Liver (tissue), 9 donors: Measurements from ENCODE around the gene PGGT1B. TPM values are rescaled to one million over a fixed set of nuclear protein-coding genes. Genes with fewer than 3 reads are reported as not detected.

ENCODE experiments used
- DNase-seq: peaks from one replicate; pipeline ENCODE4 v3.0.0-alpha.2; 2017; ENCODE audit warnings: low spot score
- H3K27ac ChIP-seq, 2 donors: one replicate each; pipeline ENCODE4 v1.7.0; 2013; ENCODE audit warnings: inconsistent platforms in 2 of 2, low read length in 2 of 2, control low read depth in 1 of 2, low read depth in 1 of 2, mild to moderate bottlenecking in 1 of 2
- H3K27me3 ChIP-seq, 4 donors: one replicate each; pipeline versions ENCODE4 v1.6.1 to v1.7.0; 2013; ENCODE audit warnings: low read length in 3 of 4, inconsistent platforms in 1 of 4, mild to moderate bottlenecking in 1 of 4, moderate library complexity in 1 of 4; ENCODE audit not compliant: control insufficient read depth in 4 of 4, insufficient read depth in 4 of 4
- H3K36me3 ChIP-seq, 4 donors: one replicate each; pipeline versions ENCODE4 v1.6.1 to v1.7.0; 2013; ENCODE audit warnings: low read length in 3 of 4, mild to moderate bottlenecking in 3 of 4, low read depth in 1 of 4, moderate library complexity in 1 of 4; ENCODE audit not compliant: control insufficient read depth in 4 of 4, insufficient read depth in 3 of 4
- H3K4me1 ChIP-seq, 4 donors: one replicate each; pipeline versions ENCODE4 v1.6.1 to v1.7.0; 2013; ENCODE audit warnings: low read length in 3 of 4, mild to moderate bottlenecking in 3 of 4, moderate library complexity in 1 of 4; ENCODE audit not compliant: control insufficient read depth in 4 of 4, insufficient read depth in 4 of 4
- H3K4me3 ChIP-seq, 3 donors: one replicate each; pipeline versions ENCODE4 v1.6.1 to v1.7.0; 2013; ENCODE audit warnings: low read length in 3 of 3, control low read depth in 1 of 3, low read depth in 1 of 3, mild to moderate bottlenecking in 1 of 3
- H3K9ac ChIP-seq, 2 donors: one replicate each; pipeline ENCODE4 v1.7.0; 2013; ENCODE audit warnings: low read length in 2 of 2, mild to moderate bottlenecking in 2 of 2, moderate library complexity in 2 of 2, control low read depth in 1 of 2, low read depth in 1 of 2
- H3K9me3 ChIP-seq, 4 donors: one replicate each; pipeline versions ENCODE4 v1.6.1 to v1.7.0; 2013; ENCODE audit warnings: low read length in 3 of 4; ENCODE audit not compliant: control insufficient read depth in 4 of 4
- ATF3 ChIP-seq: IDR thresholded peaks from 2 replicates; pipeline ENCODE4 v1.6.1; 2016; ENCODE audit warnings: antibody characterized with exemption
- EGR1 ChIP-seq, 2 donors: IDR thresholded peaks; 2 replicates each; pipeline ENCODE4 v1.6.1; 2016 to 2018; ENCODE audit warnings: antibody characterized with exemption in 2 of 2, low read depth in 2 of 2
- FOXA1 ChIP-seq: IDR thresholded peaks from 2 replicates; pipeline ENCODE4 v1.6.1; 2016; ENCODE audit warnings: antibody characterized with exemption
- FOXA2 ChIP-seq: IDR thresholded peaks from 2 replicates; pipeline ENCODE4 v1.6.1; 2016; ENCODE audit warnings: antibody characterized with exemption
- GABPA ChIP-seq, 2 donors: IDR thresholded peaks in 1 of 2; conservative IDR thresholded peaks in 1 of 2; 2 replicates each; pipeline ENCODE4 v1.6.1; 2016; ENCODE audit warnings: antibody characterized with exemption in 2 of 2, mild to moderate bottlenecking in 1 of 2, moderate library complexity in 1 of 2
- HNF4A ChIP-seq, 2 donors: conservative IDR thresholded peaks; 2 replicates each; pipeline ENCODE4 v1.6.1; 2016; ENCODE audit warnings: antibody characterized with exemption in 2 of 2, mild to moderate bottlenecking in 2 of 2
- HNF4G ChIP-seq: IDR thresholded peaks from 2 replicates; pipeline ENCODE4 v1.6.1; 2016; ENCODE audit warnings: antibody characterized with exemption
- JUND ChIP-seq, 2 donors: IDR thresholded peaks; 2 replicates each; pipeline ENCODE4 v1.6.1; 2016; ENCODE audit warnings: antibody characterized with exemption in 2 of 2
- MAX ChIP-seq: IDR thresholded peaks from 2 replicates; pipeline ENCODE4 v1.6.1; 2016; ENCODE audit warnings: antibody characterized with exemption
- NR2F2 ChIP-seq: IDR thresholded peaks from 2 replicates; pipeline ENCODE4 v1.6.1; 2016; ENCODE audit warnings: antibody characterized with exemption
- RAD21 ChIP-seq, 2 donors: IDR thresholded peaks; 2 replicates each; pipeline ENCODE4 v1.6.1; 2016; ENCODE audit warnings: antibody characterized with exemption in 2 of 2, mild to moderate bottlenecking in 2 of 2
- REST ChIP-seq: IDR thresholded peaks from 2 replicates; pipeline ENCODE4 v1.6.1; 2016; ENCODE audit warnings: antibody characterized with exemption, mild to moderate bottlenecking
- RXRA ChIP-seq, 2 donors: IDR thresholded peaks; 2 replicates each; pipeline ENCODE4 v1.6.1; 2017 to 2018; ENCODE audit warnings: antibody characterized with exemption in 2 of 2, mild to moderate bottlenecking in 1 of 2
- SP1 ChIP-seq: IDR thresholded peaks from 2 replicates; pipeline ENCODE4 v1.6.1; 2018; ENCODE audit warnings: antibody characterized with exemption, mild to moderate bottlenecking
- TAF1 ChIP-seq: conservative IDR thresholded peaks from 2 replicates; pipeline ENCODE4 v1.6.1; 2016; ENCODE audit warnings: antibody characterized with exemption, mild to moderate bottlenecking
- YY1 ChIP-seq: IDR thresholded peaks from 2 replicates; pipeline ENCODE4 v1.6.1; 2016; ENCODE audit warnings: antibody characterized with exemption, mild to moderate bottlenecking
- ZBTB33 ChIP-seq: IDR thresholded peaks from 2 replicates; pipeline ENCODE4 v1.6.1; 2016; ENCODE audit warnings: antibody characterized with exemption
- WGBS: extraction: QIAGEN DNeasy Blood & Tissue Kit; methylation state at CpG from one replicate; pipeline ENCODE4 v1.1.7; 2013; 5-methylcytosine and 5-hydroxymethylcytosine counted together
- polyA plus RNA-seq, 2 donors: library from polyadenylated mRNA; stranded (reverse) in 1 of 2; unstranded in 1 of 2; fragments of 200-250 nt in 1 of 2; fragments of >200 nt in 1 of 2; fragmentation: Nextera tagmentation in 1 of 2; extraction: Ambion mirVana in 1 of 2; gene quantifications; one replicate each; pipeline versions ENCODE4 v1.2.1 to v1.2.3, GENCODE V29; 2013 to 2015
- total RNA-seq, 2 donors: library from RNA; depleted of rRNA; stranded (reverse); fragments of >200 nt; gene quantifications; one replicate each; pipeline ENCODE4 v1.2.3, GENCODE V29; 2014
- TF ChIP-seq, protein P1 (sequence below): fragments of 150-350 bp; IDR thresholded peaks from 2 replicates; pipeline ENCODE4 v1.5.1; 2017; ENCODE audit warnings: improper control_type of control experiment, low read depth, low read length; ENCODE audit not compliant: missing input control
- donor health status: healthy.
- donor health status: healthy.
- donor health status: healthy.
- donor health status: healthy.
- donor health status: healthy.

The PGGT1B gene
- total and polyA plus RNA-seq, 4 donors = 4.9 to 15.7 (median 5.6) TPM

DNA sequence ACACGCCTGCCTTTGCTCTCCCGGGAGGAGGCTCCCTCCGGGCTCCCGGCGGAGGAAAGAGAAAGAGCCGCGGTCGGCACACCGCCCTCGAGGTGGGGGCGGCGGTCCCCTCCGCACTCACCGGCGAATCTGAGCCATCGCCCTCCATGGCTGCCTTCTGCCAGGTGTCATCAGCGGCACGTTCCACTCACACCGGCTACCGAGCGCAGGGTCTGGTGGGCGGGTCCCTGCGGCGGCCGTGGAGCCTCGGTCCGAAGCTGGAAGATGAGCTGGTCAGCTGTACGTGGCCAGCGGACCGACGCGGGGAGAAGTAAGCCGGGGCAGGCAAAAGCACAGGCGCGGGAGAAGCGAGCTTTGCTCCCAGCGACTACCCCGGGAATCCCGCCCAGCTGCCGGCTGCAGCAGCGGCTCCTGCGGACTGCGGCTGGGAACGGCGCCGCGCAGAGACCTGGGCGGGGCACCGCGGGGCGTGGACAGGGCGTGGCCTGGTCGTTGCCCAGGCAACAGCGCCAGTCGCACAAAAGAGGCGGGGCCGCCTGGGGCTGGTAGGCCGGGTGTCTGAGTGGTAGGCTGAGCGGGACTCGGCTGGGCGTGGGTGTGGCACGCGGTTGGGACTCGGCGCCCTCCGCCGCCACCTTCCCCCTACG is 93.1 kb downstream of the PGGT1B start, which contains the start of gene TRIM36:
TRIM36 (minus strand) TSS at position 422 of the 647 bp plus-strand sequence; CDS start at position 148, 274 bp downstream.
- under 1% methylated on average over 68 of the region's 68 CpGs for WGBS
- Histone ChIP-seq H3K27me3 (no peaks in the 10 kb centered on the region), H3K4me1 (peaks cover 6 to 21% (median 14%) of the 10 kb centered on the region in 4 donors), H3K4me3 (peak within 1 kb of the TSS; percentile 72 to 83 (median 82)), H3K27ac (peak within 1 kb of the TSS; percentile 13 to 49), H3K36me3 (no peaks in the 10 kb centered on the region), H3K9me3 (no peaks in the 10 kb centered on the region), H3K9ac (peak within 1 kb of the TSS in 1 of 2 donors; percentile 12)
- DNase-seq = peak; percentile 91
- TF ChIP-seq ATF3 (no peak), MAX (no peak), HNF4A (conservative IDR thresholded peaks at IDR 0.05) (peak; percentile 43 to 52), FOXA1 (peak; percentile 17), FOXA2 (no peak), ZBTB33 (no peak), NR2F2 (no peak), JUND (IDR thresholded peaks at IDR 0.05) (no peak), EGR1 (IDR thresholded peaks at IDR 0.05; ENCODE audit: low read depth in 2 of 2) (no peak), RXRA (IDR thresholded peaks at IDR 0.05) (no peak), TAF1 (no peak), HNF4G (no peak), RAD21 (IDR thresholded peaks at IDR 0.05) (peak; percentile 32 to 40), SP1 (peak; percentile 75), GABPA (IDR thresholded peaks at IDR 0.05 in 1 of 2, conservative IDR thresholded peaks at IDR 0.05 in 1 of 2) (peak in 1 of 2 donors; percentile 19), REST (peak; percentile 58), YY1 (peak; percentile 43)
- TF ChIP-seq, protein P1, sequence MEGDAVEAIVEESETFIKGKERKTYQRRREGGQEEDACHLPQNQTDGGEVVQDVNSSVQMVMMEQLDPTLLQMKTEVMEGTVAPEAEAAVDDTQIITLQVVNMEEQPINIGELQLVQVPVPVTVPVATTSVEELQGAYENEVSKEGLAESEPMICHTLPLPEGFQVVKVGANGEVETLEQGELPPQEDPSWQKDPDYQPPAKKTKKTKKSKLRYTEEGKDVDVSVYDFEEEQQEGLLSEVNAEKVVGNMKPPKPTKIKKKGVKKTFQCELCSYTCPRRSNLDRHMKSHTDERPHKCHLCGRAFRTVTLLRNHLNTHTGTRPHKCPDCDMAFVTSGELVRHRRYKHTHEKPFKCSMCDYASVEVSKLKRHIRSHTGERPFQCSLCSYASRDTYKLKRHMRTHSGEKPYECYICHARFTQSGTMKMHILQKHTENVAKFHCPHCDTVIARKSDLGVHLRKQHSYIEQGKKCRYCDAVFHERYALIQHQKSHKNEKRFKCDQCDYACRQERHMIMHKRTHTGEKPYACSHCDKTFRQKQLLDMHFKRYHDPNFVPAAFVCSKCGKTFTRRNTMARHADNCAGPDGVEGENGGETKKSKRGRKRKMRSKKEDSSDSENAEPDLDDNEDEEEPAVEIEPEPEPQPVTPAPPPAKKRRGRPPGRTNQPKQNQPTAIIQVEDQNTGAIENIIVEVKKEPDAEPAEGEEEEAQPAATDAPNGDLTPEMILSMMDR = no peak
